GM12878 (cell line): ENCODE measurements around the gene SLC23A2. TPM values are rescaled to one million over a fixed set of nuclear protein-coding genes. Genes with fewer than 3 reads are reported as not detected.
A peak's percentile ranks its signal among the peaks of the same experiment; 100 is the strongest.

ENCODE experiments used
- ATAC-seq: fragments of 200-7000 bp; cut with Tn5 transposase; 3 replicates; pipeline ENCODE4 v1.9.1; 2020; ENCODE audit warnings: mild to moderate bottlenecking, moderate library complexity
- BruUV-seq: library from RNA; stranded (reverse); fragments of 400-500 nt; replicated peaks from 2 replicates; lab custom pipeline; 2021; lab: Mats Ljungman, UMichigan
- CTCF ChIA-PET: fragments of 300-600 bp; sonication (Branson Sonifier 250); formaldehyde crosslinking; extraction: SDS; loops from one replicate; lab custom pipeline; 2021; ENCODE audit warnings: inconsistent platforms; lab: Yijun Ruan, JAX
- POLR2A ChIA-PET: fragments of 350-600 bp; formaldehyde crosslinking; extraction: SDS; loops from one replicate; lab custom pipeline; 2021; ENCODE audit warnings: inconsistent platforms; lab: Charles Lee
- RAD21 ChIA-PET: fragments of 300-600 bp; sonication (Branson Sonifier 250); formaldehyde crosslinking; loops from one replicate; lab custom pipeline; 2023; ENCODE audit warnings: antibody characterized with exemption; ENCODE audit not compliant: unreplicated experiment; lab: Charles Lee
- SMC1A ChIA-PET: fragments of 300-600 bp; sonication (Branson Sonifier 250); formaldehyde crosslinking; loops from one replicate; lab custom pipeline; 2023; ENCODE audit not compliant: unreplicated experiment, uncharacterized antibody; lab: Charles Lee
- DNase-seq: peaks from one replicate; pipeline ENCODE4 v3.0.0-alpha.2; 2011; ENCODE audit warnings: low read depth, low spot score
- FAIRE-seq: peaks from 3 replicates; lab custom pipeline; 2011; peaks lifted over from hg19 to GRCh38; lab: Jason Lieb, UNC
- H2AFZ ChIP-seq: 2 replicates; pipeline ENCODE4 v1.6.0; 2011; ENCODE audit warnings: low read depth, low read length, control low read depth; ENCODE audit not compliant: control insufficient read depth
- H3K27ac ChIP-seq: 2 replicates; pipeline ENCODE4 v1.5.1; 2011; ENCODE audit warnings: control low read depth; ENCODE audit not compliant: control insufficient read depth, insufficient read depth
- H3K27me3 ChIP-seq, 2 experiments: replicated peaks in 1 of 2; 2 replicates each; pipeline versions ENCODE4 v1.6.0 to v1.6.1; 2011; ENCODE audit warnings: low read length in 1 of 2; ENCODE audit not compliant: control insufficient read depth in 2 of 2, insufficient read depth in 2 of 2
- H3K36me3 ChIP-seq, 2 experiments: 2 replicates each; pipeline ENCODE4 v1.5.1; 2011; ENCODE audit warnings: low read length in 1 of 2; ENCODE audit not compliant: control insufficient read depth in 2 of 2, insufficient read depth in 2 of 2
- H3K4me1 ChIP-seq: 2 replicates; pipeline ENCODE4 v1.6.1; 2011; ENCODE audit warnings: mild to moderate bottlenecking, low read length, moderate library complexity, mixed read lengths; ENCODE audit not compliant: control insufficient read depth, insufficient read depth
- H3K4me2 ChIP-seq: 2 replicates; pipeline ENCODE4 v1.6.0; 2011; ENCODE audit warnings: control low read depth; ENCODE audit not compliant: control insufficient read depth, insufficient read depth
- H3K4me3 ChIP-seq: fragments of 200-600 bp; sonication (generic); 2 replicates; pipeline ENCODE4 v1.5.1; 2016
- H3K79me2 ChIP-seq: 2 replicates; pipeline ENCODE4 v1.6.0; 2011; ENCODE audit warnings: low read length; ENCODE audit not compliant: control insufficient read depth, insufficient read depth
- H3K9ac ChIP-seq: 2 replicates; pipeline ENCODE4 v1.8.0; 2011; ENCODE audit warnings: low read length, control low read depth, mixed read lengths; ENCODE audit not compliant: control insufficient read depth, insufficient read depth
- H3K9me3 ChIP-seq: replicated peaks from 3 replicates; pipeline ENCODE4 v1.5.1; 2011; ENCODE audit warnings: mild to moderate bottlenecking, low read length; ENCODE audit not compliant: control insufficient read depth, insufficient read depth
- H4K20me1 ChIP-seq: 2 replicates; pipeline ENCODE4 v1.6.0; 2011; ENCODE audit not compliant: control insufficient read depth, insufficient read depth
- BCL11A ChIP-seq: IDR thresholded peaks from 2 replicates; pipeline ENCODE4 v1.6.1; 2011; ENCODE audit warnings: low read depth, low read length
- BCLAF1 ChIP-seq: fragments of 450-650 bp; IDR thresholded peaks from 2 replicates; pipeline ENCODE4 v1.6.1; 2017; ENCODE audit warnings: antibody characterized with exemption, mild to moderate bottlenecking, moderate library complexity
- CEBPB ChIP-seq, 2 experiments: fragments of 150-350 bp in 1 of 2; IDR thresholded peaks; 2 replicates each; pipeline ENCODE4 v1.6.1; 2012 to 2014; ENCODE audit warnings: low read depth in 2 of 2, low read length in 2 of 2, borderline replicate concordance in 1 of 2, inconsistent platforms in 1 of 2
- E2F4 ChIP-seq: IDR thresholded peaks from 2 replicates; pipeline ENCODE4 v1.6.1; 2012; ENCODE audit warnings: low read depth, low read length, improper control_type of control experiment
- ETV6 ChIP-seq, 2 experiments: fragments of 450-650 bp in 1 of 2; IDR thresholded peaks in 1 of 2; conservative IDR thresholded peaks in 1 of 2; 2 replicates each; pipeline ENCODE4 v1.6.1; 2014; ENCODE audit warnings: antibody characterized with exemption in 1 of 2, borderline replicate concordance in 1 of 2, low read depth in 1 of 2, mild to moderate bottlenecking in 1 of 2, moderate library complexity in 1 of 2
- HDAC6 ChIP-seq: fragments of 200-600 bp; sonication (generic); IDR thresholded peaks from one replicate; pipeline ENCODE4 v1.8.0; 2017; ENCODE audit warnings: antibody characterized with exemption; ENCODE audit not compliant: unreplicated experiment
- KLF5 ChIP-seq: fragments of 450-650 bp; IDR thresholded peaks from 2 replicates; pipeline ENCODE4 v1.6.1; 2014; ENCODE audit warnings: mild to moderate bottlenecking; ENCODE audit not compliant: partially characterized antibody
- MEF2A ChIP-seq: IDR thresholded peaks from 2 replicates; pipeline ENCODE4 v1.6.1; 2011; ENCODE audit warnings: low read depth, mild to moderate bottlenecking, low read length, moderate library complexity; ENCODE audit not compliant: insufficient read depth
- MYC ChIP-seq: IDR thresholded peaks from 2 replicates; pipeline ENCODE4 v1.6.1; 2011; ENCODE audit warnings: mild to moderate bottlenecking, low read length, moderate library complexity, inconsistent platforms; ENCODE audit not compliant: insufficient read depth, insufficient replicate concordance, insufficient read length, severe bottlenecking
- NFYA ChIP-seq: IDR thresholded peaks from 2 replicates; pipeline ENCODE4 v1.6.1; 2011; ENCODE audit warnings: low read depth, mild to moderate bottlenecking, low read length, improper control_type of control experiment, borderline replicate concordance
- RELB ChIP-seq: fragments of 450-650 bp; IDR thresholded peaks from 2 replicates; pipeline ENCODE4 v1.6.1; 2017; ENCODE audit warnings: low read depth, mild to moderate bottlenecking, moderate library complexity
- WGBS: methylation state at CpG from one replicate; pipeline ENCODE4 v1.1.6; 2016; ENCODE audit warnings: low lambda C conversion rate; ENCODE audit not compliant: insufficient replicate concordance, insufficient coverage; ENCODE audit errors: missing lambda C conversion rate; 5-methylcytosine and 5-hydroxymethylcytosine counted together
- in situ Hi-C: fragments of 300-500 bp; cut with MboI; formaldehyde crosslinking; loops from 9 replicates; pipeline ENCODE4 v1.14.3; 2018; ENCODE audit warnings: mixed read lengths
- intact Hi-C: fragments of 100-400 bp; cut with micrococcal nuclease; formaldehyde crosslinking; loops from one replicate; pipeline ENCODE4 v1.14.2; 2022; ENCODE audit not compliant: unreplicated experiment
- polyA plus RNA-seq, 11 experiments: library from polyadenylated mRNA; depleted of rRNA in 4 of 11; unstranded in 6 of 11; stranded (reverse) in 5 of 11; fragments of >200 nt; fragmentation: Nextera tagmentation in 4 of 11; fragmentation: Illumina TruSeq in 1 of 11; extraction: Ambion mirVana in 4 of 11; extraction: Trizol in 1 of 11; gene quantifications; 1 replicate in 1 of 11; 2 replicates in 10 of 11; pipeline versions ENCODE4 v1.2.1 to v1.2.3, GENCODE V29; 2011 to 2016; ENCODE audit warnings: inconsistent platforms in 2 of 11, missing spikeins in 2 of 11, low read depth in 1 of 11
- total RNA-seq, 4 experiments: library from RNA; depleted of rRNA in 3 of 4; stranded (reverse); fragments of >200 nt in 3 of 4; fragmentation: Illumina TruSeq in 1 of 4; extraction: Trizol in 1 of 4; gene quantifications; 2 replicates each; pipeline versions ENCODE4 v1.2.1 to v1.2.3, GENCODE V29; 2013 to 2021

The SLC23A2 gene
- total and polyA plus RNA-seq, 10 of the 15 experiments (the other 5 are each of a cell fraction or from before 2014, with no cell fraction given) = 4.4 to 56.1 (median 35.5) TPM

GRCh38 chr20:4881006-4881730, 120.1 kb downstream of the SLC23A2 start:
- ChIA-PET SMC1A (interaction anchor here (0.7 kb wide), 1 partner anchor 94 kb away, joined by 4 read pairs; no protein-coding TSS in a partner anchor), RAD21 (interaction anchor here (1.0 kb wide), 1 partner anchor 75 kb away, joined by 3 read pairs; no protein-coding TSS in a partner anchor), POLR2A (no interaction called here), CTCF (interaction anchor here (1.1 kb wide), 1 partner anchor 10 kb away, joined by 3 read pairs; no protein-coding TSS in a partner anchor)
- H3K4me3 ChIP-seq = no peak overlapping the region
- H3K9me3 ChIP-seq = no peaks in the 10 kb centered on the region
- ATAC-seq = no peak
- H2AFZ ChIP-seq = no peak overlapping the region
- no peak overlapping the region for H3K27ac ChIP-seq
- in situ Hi-C loops (no loop called here), intact Hi-C loops (no loop called here)
- H3K79me2 ChIP-seq = no peaks in the 10 kb centered on the region
- 78% methylated on average over 9 of the region's 9 CpGs for WGBS
- FAIRE-seq = no peak
- H3K4me2 ChIP-seq = no peak overlapping the region
- no peaks in the 10 kb centered on the region for H3K27me3 ChIP-seq
- TSS peak; percentile 7 for BruUV-seq
- H3K4me1 ChIP-seq = no peaks in the 10 kb centered on the region
- no peaks in the 10 kb centered on the region for H4K20me1 ChIP-seq
- H3K9ac ChIP-seq = no peak overlapping the region
- no peak for DNase-seq
- H3K36me3 ChIP-seq = peaks cover 0 to 6% of the 10 kb centered on the region in 2 experiments; a peak in 3 of 4 replicates
- TF ChIP-seq HDAC6 = no peak
- no peak for TF ChIP-seq BCL11A
- TF ChIP-seq ETV6 (conservative IDR thresholded peaks at IDR 0.05 in 1 of 2, IDR thresholded peaks at IDR 0.05 in 1 of 2; ENCODE audit: borderline replicate concordance in 1 of 2, low read depth in 1 of 2) = no peak
- no peak for TF ChIP-seq KLF5
- no peak for TF ChIP-seq MYC
- no peak for TF ChIP-seq NFYA
- no peak for TF ChIP-seq BCLAF1
- no peak for TF ChIP-seq CEBPB (IDR thresholded peaks at IDR 0.05; ENCODE audit: borderline replicate concordance in 1 of 2, low read depth in 2 of 2, low read length in 2 of 2)
- no peak for TF ChIP-seq MEF2A
- TF ChIP-seq E2F4 = no peak
- no peak for TF ChIP-seq RELB
